NK-92 (cell line): ENCODE results near the gene NEK4.

ENCODE experiments used
- DNase-seq: peaks from one replicate; lab custom pipeline; 2025; ENCODE audit not compliant: unreplicated experiment; lab: John Stamatoyannopoulos, UW

NEK4 gene

DNA sequence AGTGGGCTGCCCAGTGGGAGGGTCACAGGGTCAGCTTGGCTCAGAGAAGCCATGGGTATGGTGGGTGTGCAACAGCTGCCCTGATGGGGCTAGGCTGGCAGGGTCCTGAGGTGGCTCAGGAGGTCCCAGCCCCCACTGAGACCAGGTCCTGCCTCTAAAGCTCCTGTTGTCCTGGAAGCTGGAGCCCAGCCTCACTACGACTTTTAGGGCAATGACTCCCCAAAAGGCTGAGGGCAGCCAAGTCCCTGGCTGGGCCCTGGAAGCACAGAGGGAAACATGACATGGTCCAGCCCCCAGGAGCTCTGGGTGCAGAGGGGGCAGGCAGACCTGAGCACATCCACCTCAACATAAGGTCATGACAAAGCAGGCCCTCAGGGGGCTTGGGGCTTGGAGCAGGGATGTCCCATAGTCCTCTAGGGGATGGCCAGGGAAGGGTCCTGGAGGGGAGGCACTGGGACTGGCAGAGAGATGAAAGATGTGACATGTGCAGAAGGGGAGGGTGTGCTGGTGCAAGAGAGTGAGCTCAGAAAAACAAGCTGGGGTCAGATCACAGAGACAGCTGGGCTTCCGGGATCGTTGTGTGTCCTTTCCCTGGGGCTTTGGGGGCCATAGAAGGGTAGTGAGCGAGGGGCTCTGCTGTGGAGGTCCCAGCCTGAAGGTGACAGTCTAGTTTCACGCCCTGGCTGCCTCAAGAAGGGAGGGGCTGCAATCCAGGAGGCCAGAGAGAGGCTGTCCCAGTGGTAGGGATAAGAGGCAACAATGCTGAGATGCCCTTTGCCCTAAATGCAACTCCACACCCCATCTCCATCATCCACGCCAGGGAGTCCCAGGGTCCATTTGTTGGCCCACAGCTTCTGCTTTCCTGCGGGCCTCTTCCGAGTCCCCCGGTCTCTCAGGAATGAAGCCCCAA, 23.2 kb upstream of the NEK4 start:
- no peak for DNase-seq

DNA sequence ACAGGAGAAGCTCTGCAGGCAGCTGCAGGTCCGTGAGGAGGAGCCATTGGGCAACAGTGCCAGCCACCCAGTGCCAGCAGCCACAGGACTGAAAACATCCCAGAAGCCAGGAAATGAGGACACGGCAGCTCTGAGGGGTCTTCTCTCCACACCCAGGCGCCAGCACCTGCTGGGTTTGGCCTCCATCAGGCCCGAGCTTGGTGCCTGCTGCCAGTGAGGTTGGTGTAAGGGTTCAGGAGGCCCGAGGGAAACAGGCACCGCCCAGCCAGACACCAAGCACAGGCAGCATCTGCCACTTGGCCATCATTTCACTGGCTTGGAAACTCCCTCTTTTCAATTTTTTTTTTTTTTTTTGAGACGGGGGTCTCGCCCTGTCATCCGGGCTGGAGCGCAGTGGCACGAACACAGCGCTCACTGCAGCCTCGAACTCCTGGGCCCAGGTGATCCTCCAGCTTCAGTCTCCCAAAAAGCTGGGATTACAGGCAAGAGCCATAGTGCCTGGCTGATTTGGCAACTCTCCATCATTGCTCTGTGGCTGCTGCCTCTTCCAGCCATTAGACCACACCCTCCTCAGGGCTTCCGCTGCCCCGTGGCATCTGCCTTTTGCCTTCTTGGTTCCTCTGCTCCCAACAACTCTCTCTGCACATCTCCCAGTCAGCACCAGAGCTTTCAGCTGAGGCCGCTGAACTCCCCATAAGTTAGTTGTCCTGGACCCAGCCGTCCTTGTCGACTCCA, 22.4 kb upstream of the NEK4 start:
- no peak for DNase-seq

DNA sequence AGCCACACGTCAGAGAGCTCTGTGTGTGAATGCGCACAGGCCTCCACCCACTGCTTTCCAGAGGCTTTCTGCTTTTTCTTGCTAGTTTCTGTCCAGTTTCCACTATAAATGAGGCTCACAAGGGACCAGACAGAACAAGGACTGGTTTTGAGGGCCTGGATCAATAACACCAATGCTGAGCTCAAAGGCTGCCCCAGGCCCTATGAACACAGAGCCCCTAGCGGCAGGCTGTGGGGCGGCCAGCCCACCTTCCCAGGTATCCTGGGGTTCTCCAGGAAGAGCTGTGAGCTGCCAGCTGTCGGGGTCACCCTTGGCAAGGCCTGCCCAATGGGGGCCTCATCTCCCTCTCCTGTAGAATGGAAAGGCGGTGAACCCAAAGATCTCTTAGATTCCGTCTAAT, 21.7 kb upstream of the NEK4 start:
- no peak for DNase-seq

DNA sequence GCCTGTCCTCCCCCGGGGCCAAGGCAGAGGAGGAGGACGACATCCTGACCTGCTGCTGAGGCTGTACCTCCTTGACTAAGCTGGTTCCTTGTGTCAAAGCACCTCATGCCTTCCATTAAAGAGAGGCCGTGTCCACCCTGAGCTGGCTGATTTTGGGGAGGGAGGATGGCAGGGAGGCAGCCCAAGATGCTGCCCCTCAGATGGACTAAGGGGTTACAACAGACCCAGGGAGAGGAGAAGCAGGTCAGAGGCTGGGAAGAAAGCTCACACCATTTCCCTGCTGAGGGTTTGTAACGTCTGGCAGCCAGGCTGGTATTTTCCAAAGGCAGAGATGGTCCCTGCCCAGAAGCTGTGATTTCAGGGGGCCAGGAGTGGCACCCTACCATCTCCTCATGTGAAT, 21.2 kb upstream of the NEK4 start:
- DNase-seq = no peak

GRCh38 chr3:52791366-52791765, 20.6 kb upstream of the NEK4 start:
- no peak for DNase-seq

GRCh38 chr3:52790741-52791140, 20.0 kb upstream of the NEK4 start:
- no peak for DNase-seq

DNA sequence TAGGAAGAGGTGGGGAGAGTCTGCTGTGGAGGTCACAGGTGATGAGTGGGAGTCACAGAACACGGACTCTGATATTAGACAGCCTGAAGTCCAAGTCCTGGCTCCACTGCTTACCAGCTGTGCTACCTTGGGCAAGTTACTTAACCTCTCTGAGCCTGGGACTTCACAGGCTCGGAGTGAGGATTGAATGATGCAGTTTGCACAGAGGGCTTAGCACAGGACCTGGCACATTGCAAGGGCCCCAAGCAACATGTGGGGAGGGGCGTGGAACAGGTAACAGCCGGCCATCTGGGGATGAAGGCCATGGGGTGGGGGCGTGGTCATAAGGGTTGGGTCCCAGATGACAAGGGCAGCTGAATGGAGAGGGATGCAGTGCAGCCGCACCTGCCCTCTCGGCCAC, 19.6 kb upstream of the NEK4 start:
- DNase-seq = no peak

DNA sequence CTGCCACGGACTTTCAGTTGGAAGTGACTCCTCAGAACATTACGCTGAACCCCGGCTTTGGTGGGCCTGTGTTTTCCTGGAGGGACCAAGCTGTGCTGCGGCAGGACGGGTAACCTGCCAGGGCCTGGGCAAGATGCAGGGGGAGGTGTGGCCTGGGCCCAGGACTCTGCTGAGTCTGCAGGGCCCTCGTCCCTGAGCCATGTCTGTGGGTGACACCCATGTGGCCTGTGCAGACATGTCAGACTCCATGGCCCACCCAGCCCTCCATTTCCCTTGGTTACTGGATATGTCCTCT, 19.0 kb upstream of the NEK4 start:
- no peak for DNase-seq

- no peak for DNase-seq
These were observed 18.4 kb upstream of the NEK4 start for GRCh38 chr3:52788890-52789745.

GRCh38 chr3:52787672-52788625, 17.2 kb upstream of the NEK4 start:
- DNase-seq = no peak

DNA sequence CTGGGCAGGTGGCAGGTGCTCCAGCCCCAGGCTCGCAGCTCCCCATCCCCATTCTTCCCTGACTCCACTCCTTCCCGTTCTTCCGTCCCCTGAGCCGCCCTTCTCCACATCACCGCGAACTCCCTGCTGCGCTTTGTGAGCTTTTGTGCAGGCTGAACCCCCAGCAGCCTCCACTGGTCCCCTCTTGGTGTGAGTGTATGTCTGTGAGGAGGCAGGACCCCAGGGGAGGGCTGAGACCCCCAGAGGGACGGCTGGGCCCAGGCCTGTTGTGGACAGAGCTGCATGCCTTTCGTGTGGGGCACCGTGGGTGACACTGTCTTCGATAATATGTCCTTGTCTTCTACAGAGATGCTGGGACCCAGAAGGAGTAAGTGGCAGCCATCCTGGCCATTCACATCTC, 16.5 kb upstream of the NEK4 start:
- no peak for DNase-seq

- no peak for DNase-seq
These were observed 15.8 kb upstream of the NEK4 start for GRCh38 chr3:52786330-52787215.

- DNase-seq = no peak
These were observed 14.3 kb upstream of the NEK4 start for GRCh38 chr3:52784931-52785590.

DNA sequence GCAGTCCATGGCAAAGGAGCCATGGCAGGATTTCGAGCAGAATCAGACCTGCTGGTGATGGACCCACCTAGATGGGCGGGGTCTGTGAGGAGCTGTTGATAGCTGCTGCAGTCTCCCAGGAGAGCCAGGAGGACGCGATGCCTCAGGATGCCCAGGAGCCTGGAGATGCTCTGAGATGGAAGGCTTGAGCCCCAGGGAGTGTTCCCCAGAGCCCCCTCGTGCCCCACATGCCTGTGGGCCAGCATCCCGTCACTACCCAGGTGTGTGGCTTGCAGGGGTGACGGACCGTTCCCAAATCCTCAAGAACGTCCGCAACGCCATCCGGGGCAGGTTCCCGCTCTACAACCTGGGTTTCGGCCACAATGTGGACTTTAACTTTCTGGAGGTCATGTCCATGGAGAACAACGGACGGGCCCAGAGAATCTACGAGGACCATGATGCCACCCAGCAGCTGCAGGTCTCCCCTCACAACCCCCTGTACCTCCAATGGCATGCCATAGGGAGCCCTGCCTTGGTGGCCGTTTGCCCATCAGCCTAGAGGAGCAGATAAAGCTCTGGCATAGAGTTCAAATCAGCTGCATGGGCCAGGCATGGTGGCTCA, 13.4 kb upstream of the NEK4 start:
- no peak for DNase-seq

DNA sequence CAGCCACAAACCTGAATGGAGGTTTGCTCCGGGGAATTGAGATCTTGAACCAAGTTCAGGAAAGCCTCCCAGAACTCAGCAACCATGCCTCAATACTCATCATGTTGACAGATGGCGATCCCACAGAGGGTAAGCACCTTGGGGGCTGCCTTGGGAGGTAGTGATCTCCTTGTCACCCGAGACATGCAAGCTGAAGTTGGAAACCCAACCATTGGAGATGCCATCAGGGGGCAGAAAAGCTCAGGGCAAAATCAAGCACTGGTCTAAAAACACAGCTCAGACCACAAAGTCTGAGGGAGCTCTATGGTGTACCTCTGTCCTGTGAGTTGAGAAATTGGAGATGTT, 12.4 kb upstream of the NEK4 start:
- no peak for DNase-seq

DNA sequence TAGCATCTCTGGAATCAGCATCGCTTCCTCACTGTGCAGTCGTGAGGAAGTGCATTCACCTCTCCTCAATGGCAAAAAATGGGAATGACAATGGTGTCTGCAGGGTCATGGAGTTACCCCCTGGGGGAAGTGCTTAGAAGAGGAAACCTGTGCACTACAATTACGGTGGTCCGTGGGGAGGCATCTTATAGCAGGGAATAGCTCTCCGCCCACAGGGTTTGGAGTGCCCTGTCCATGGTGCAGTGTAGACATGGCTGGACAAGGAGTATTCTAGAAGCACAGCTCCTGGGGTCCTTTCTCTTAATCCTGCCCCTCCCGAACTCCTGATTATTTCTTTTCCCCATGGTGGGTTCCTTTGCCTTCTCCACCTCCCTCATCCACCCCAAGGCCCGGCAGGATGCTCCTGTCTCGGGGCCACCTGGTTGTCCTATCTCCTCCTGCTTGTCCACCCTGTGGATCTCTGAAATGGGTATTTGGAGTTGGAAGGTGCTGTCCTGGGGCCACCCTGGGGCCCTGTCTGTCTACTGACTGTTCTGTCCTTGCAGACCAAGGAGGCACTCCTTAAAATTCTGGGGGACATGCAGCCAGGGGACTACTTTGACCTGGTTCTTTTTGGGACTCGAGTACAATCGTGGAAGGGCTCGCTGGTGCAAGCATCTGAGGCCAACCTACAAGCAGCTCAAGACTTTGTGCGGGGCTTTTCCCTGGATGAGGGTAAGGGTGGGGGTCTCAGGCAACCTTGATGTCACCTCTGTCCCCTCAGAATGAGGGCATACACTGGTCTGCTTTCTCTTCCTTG, 11.9 kb upstream of the NEK4 start:
- DNase-seq = no peak

- DNase-seq = no peak
These were observed 11.0 kb upstream of the NEK4 start for GRCh38 chr3:52781741-52782140.
